Measurements from ENCODE around the gene ADGRV1.

DNA sequence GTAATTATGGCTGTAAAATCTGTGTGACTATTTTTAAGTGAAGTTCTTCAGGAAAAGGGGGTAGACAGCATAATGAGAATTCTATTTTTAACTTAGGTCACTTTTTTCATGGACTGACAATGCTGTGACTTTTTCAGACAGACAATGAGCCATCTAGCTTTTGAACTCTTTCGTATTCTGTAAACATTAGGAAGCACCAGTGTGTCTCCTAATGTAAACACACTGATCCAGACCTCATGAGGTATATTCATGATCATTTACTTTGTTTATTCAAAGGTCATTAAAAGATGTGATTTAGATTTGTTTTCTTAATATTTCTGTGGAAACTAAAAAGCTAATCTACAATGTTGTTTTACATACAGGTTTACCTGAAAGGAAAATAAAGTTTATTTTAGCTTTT, 352.6 kb downstream of the ADGRV1 start:
- TF ChIP-seq ZBTB7A (IDR thresholded peaks at IDR 0.05; ENCODE audit: low read depth) (no peak), YY1 (IDR thresholded peaks at IDR 0.05; ENCODE audit: low read depth) (no peak), CREB1 (IDR thresholded peaks at IDR 0.05; ENCODE audit: low read depth) (no peak), REST (IDR thresholded peaks at IDR 0.05; ENCODE audit: low read depth) (no peak), RAD21 (IDR thresholded peaks at IDR 0.05; ENCODE audit: low read depth) (no peak), TAF1 (IDR thresholded peaks at IDR 0.05; ENCODE audit: low read depth) (no peak), FOXM1 (IDR thresholded peaks at IDR 0.05; ENCODE audit: borderline replicate concordance, low read depth) (no peak), TCF12 (IDR thresholded peaks at IDR 0.05; ENCODE audit: low read depth) (no peak), EP300 (IDR thresholded peaks at IDR 0.05; ENCODE audit: borderline replicate concordance) (no peak), CEBPB (IDR thresholded peaks at IDR 0.05) (no peak), NFIC (IDR thresholded peaks at IDR 0.05) (no peak), EGR1 (IDR thresholded peaks at IDR 0.05) (no peak)
- TF ChIP-seq, protein P1, sequence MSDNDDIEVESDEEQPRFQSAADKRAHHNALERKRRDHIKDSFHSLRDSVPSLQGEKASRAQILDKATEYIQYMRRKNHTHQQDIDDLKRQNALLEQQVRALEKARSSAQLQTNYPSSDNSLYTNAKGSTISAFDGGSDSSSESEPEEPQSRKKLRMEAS (IDR thresholded peaks at IDR 0.05) = no peak
- TF ChIP-seq, protein P2, sequence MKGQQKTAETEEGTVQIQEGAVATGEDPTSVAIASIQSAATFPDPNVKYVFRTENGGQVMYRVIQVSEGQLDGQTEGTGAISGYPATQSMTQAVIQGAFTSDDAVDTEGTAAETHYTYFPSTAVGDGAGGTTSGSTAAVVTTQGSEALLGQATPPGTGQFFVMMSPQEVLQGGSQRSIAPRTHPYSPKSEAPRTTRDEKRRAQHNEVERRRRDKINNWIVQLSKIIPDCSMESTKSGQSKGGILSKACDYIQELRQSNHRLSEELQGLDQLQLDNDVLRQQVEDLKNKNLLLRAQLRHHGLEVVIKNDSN (IDR thresholded peaks at IDR 0.05) = no peak
